Measurements from ENCODE around the gene DKKL1.

- TF ChIP-seq ELF1 (IDR thresholded peaks at IDR 0.05; ENCODE audit: borderline replicate concordance, low read depth) (no peak), CTCF (IDR thresholded peaks at IDR 0.05 in 2 of 3, conservative IDR thresholded peaks at IDR 0.05 in 1 of 3; ENCODE audit: borderline replicate concordance in 1 of 3, insufficient read depth in 1 of 3, low read depth in 2 of 3, low read length in 2 of 3) (no peak)
These were observed 7.7 kb upstream of the DKKL1 start for GRCh38 chr19:49355909-49356353.
